Measurements from ENCODE around the gene KIF25. TPM values are rescaled to one million over a fixed set of nuclear protein-coding genes. Genes with fewer than 3 reads are reported as not detected.

KIF25 gene
- total RNA-seq, 1 experiment from 2014 or later: not detected

GRCh38 chr6:168024951-168025510 lies 27.6 kb downstream of the KIF25 start:
- Mint-ChIP-seq H3K4me3 (ENCODE audit: unreplicated experiment) (no peak overlapping the region), H3K27me3 (ENCODE audit: insufficient read depth, unreplicated experiment) (peaks cover 24% of the 10 kb centered on the region)

GRCh38 chr6:168025831-168026710 lies 28.6 kb downstream of the KIF25 start:
- Mint-ChIP-seq H3K27ac (ENCODE audit: low read depth, unreplicated experiment) (no peak overlapping the region), H3K9me3 (ENCODE audit: unreplicated experiment) (no peaks in the 10 kb centered on the region), H3K27me3 (ENCODE audit: insufficient read depth, unreplicated experiment) (peaks cover 13% of the 10 kb centered on the region), H3K36me3 (ENCODE audit: insufficient read depth, unreplicated experiment) (no peaks in the 10 kb centered on the region), H3K4me1 (ENCODE audit: insufficient read depth, unreplicated experiment) (peaks cover 5% of the 10 kb centered on the region), H3K4me3 (ENCODE audit: unreplicated experiment) (no peak overlapping the region)
- TF ChIP-seq CTCF (IDR thresholded peaks at IDR 0.05; ENCODE audit: unreplicated experiment): no peak
- ChIA-PET CTCF (interaction anchor here (0.6 kb wide), 1 partner anchor 204 kb away, joined by 3 read pairs; no protein-coding TSS in a partner anchor), POLR2A (no interaction called here)
- intact Hi-C loops (cut with micrococcal nuclease): no loop called here
- DNase-seq (ENCODE audit: unreplicated experiment): no peak
- no TSS peak for BruUV-seq (replicated peaks)

More at GRCh38 chr6:168024951-168025510, 27.6 kb downstream of the KIF25 start:
- H3K4me1 Mint-ChIP-seq (ENCODE audit: insufficient read depth, unreplicated experiment): peaks cover 5% of the 10 kb centered on the region
- H3K36me3 Mint-ChIP-seq (ENCODE audit: insufficient read depth, unreplicated experiment): no peaks in the 10 kb centered on the region
- no TSS peak for BruUV-seq (replicated peaks)
- no peak overlapping the region for H3K27ac Mint-ChIP-seq (ENCODE audit: low read depth, unreplicated experiment)
- intact Hi-C loops (cut with micrococcal nuclease): no loop called here
- ChIA-PET POLR2A (no interaction called here), CTCF (interaction anchor here (0.5 kb wide), 1 partner anchor 688 kb away, joined by 5 read pairs; no protein-coding TSS in a partner anchor)
- DNase-seq (ENCODE audit: unreplicated experiment): no peak
- H3K9me3 Mint-ChIP-seq (ENCODE audit: unreplicated experiment): no peaks in the 10 kb centered on the region
- no peak for TF ChIP-seq CTCF (IDR thresholded peaks at IDR 0.05; ENCODE audit: unreplicated experiment)

GRCh38 chr6:168026925-168027324 lies 29.5 kb downstream of the KIF25 start:
- POLR2A ChIA-PET: no interaction called here
- no peaks in the 10 kb centered on the region for H3K36me3 Mint-ChIP-seq (ENCODE audit: insufficient read depth, unreplicated experiment)
- H3K27me3 Mint-ChIP-seq (ENCODE audit: insufficient read depth, unreplicated experiment): peaks cover 8% of the 10 kb centered on the region
- CTCF ChIA-PET: interaction anchor here (0.6 kb wide), 1 partner anchor 204 kb away, joined by 3 read pairs; no protein-coding TSS in a partner anchor
- TF ChIP-seq CTCF (IDR thresholded peaks at IDR 0.05; ENCODE audit: unreplicated experiment): no peak
- no peak overlapping the region for H3K4me3 Mint-ChIP-seq (ENCODE audit: unreplicated experiment)
- H3K9me3 Mint-ChIP-seq (ENCODE audit: unreplicated experiment): no peaks in the 10 kb centered on the region
- no peak for DNase-seq (ENCODE audit: unreplicated experiment)
- intact Hi-C loops (cut with micrococcal nuclease): no loop called here
- no TSS peak for BruUV-seq (replicated peaks)
- no peak overlapping the region for H3K27ac Mint-ChIP-seq (ENCODE audit: low read depth, unreplicated experiment)
- H3K4me1 Mint-ChIP-seq (ENCODE audit: insufficient read depth, unreplicated experiment): peaks cover 5% of the 10 kb centered on the region

- no peak for DNase-seq (ENCODE audit: unreplicated experiment)
- Mint-ChIP-seq H3K4me1 (ENCODE audit: insufficient read depth, unreplicated experiment) (peaks cover 5% of the 10 kb centered on the region), H3K4me3 (ENCODE audit: unreplicated experiment) (no peak overlapping the region), H3K36me3 (ENCODE audit: insufficient read depth, unreplicated experiment) (no peaks in the 10 kb centered on the region), H3K27ac (ENCODE audit: low read depth, unreplicated experiment) (no peak overlapping the region), H3K9me3 (ENCODE audit: unreplicated experiment) (no peaks in the 10 kb centered on the region), H3K27me3 (ENCODE audit: insufficient read depth, unreplicated experiment) (peaks cover 2% of the 10 kb centered on the region)
- POLR2A ChIA-PET: no interaction called here
- CTCF ChIA-PET: no interaction called here
- no TSS peak for BruUV-seq (replicated peaks)
- no peak for TF ChIP-seq CTCF (IDR thresholded peaks at IDR 0.05; ENCODE audit: unreplicated experiment)
- intact Hi-C loops (cut with micrococcal nuclease): no loop called here
These were observed 30.1 kb downstream of the KIF25 start for GRCh38 chr6:168027521-168027920.
